K562 (cell line): Measurements from ENCODE around the gene APOM. TPM values are rescaled to one million over a fixed set of nuclear protein-coding genes. Genes with fewer than 3 reads are reported as not detected.

Experiments used
- ASH1L ChIP-seq: fragments of 450-650 bp; IDR thresholded peaks from 2 replicates; pipeline ENCODE4 v1.6.1; 2018; ENCODE audit warnings: borderline replicate concordance, mild to moderate bottlenecking, low read depth; ENCODE audit not compliant: partially characterized antibody
- EHMT2 ChIP-seq: fragments of 450-650 bp; IDR thresholded peaks from 2 replicates; pipeline ENCODE4 v1.6.1; 2018; ENCODE audit warnings: antibody characterized with exemption
- FUS ChIP-seq: fragments of 200-400 bp; formaldehyde crosslinking; optimal IDR thresholded peaks from 2 replicates; pipeline ENCODE3; 2017; ENCODE audit warnings: low read depth, low read length
- HEY1 ChIP-seq: fragments of 250-450 bp; sonication (Bioruptor Pico); IDR thresholded peaks from 2 replicates; pipeline ENCODE4 v1.5.0; 2020; ENCODE audit warnings: mild to moderate bottlenecking, moderate library complexity, borderline replicate concordance
- RBM17 ChIP-seq: fragments of 200-400 bp; formaldehyde crosslinking; IDR thresholded peaks from 2 replicates; pipeline ENCODE4 v1.6.1; 2017; ENCODE audit warnings: low read depth, mild to moderate bottlenecking, low read length, borderline replicate concordance
- RCOR1 ChIP-seq, 2 experiments: IDR thresholded peaks; 2 replicates each; pipeline ENCODE4 v1.6.1; 2012; ENCODE audit warnings: low read depth in 2 of 2, low read length in 2 of 2, borderline replicate concordance in 1 of 2, improper control_type of control experiment in 1 of 2
- polyA plus RNA-seq, 8 experiments: library from polyadenylated mRNA; depleted of rRNA in 4 of 8; stranded (reverse) in 5 of 8; unstranded in 3 of 8; fragments of >200 nt; fragmentation: Nextera tagmentation in 2 of 8; fragmentation: Illumina TruSeq in 1 of 8; extraction: Ambion mirVana in 2 of 8; extraction: Trizol in 1 of 8; gene quantifications; 2 replicates each; pipeline versions ENCODE4 v1.2.1 to v1.2.3, GENCODE V29; 2011 to 2014; ENCODE audit warnings: inconsistent platforms in 1 of 8, missing spikeins in 1 of 8
- total RNA-seq, 7 experiments: library from RNA; depleted of rRNA in 6 of 7; stranded (reverse); fragments of >200 nt in 6 of 7; fragmentation: Illumina TruSeq in 2 of 7; extraction: Trizol in 2 of 7; gene quantifications; 2 replicates each; pipeline versions ENCODE4 v1.2.1 to v1.2.3, GENCODE V29; 2011 to 2021; ENCODE audit warnings: low replicate concordance in 1 of 7
- TF ChIP-seq, protein P1 (sequence below), 2 experiments: IDR thresholded peaks; 2 replicates each; pipeline ENCODE4 v1.6.1; 2011; ENCODE audit warnings: borderline replicate concordance in 1 of 2, control low read depth in 1 of 2, low read depth in 1 of 2, low read length in 1 of 2, mild to moderate bottlenecking in 1 of 2, mixed read lengths in 1 of 2, moderate library complexity in 1 of 2; ENCODE audit not compliant: insufficient read depth in 1 of 2, insufficient read length in 1 of 2, poor library complexity in 1 of 2, severe bottlenecking in 1 of 2; ENCODE audit errors: extremely low read depth in 1 of 2
- TF ChIP-seq, protein P2 (sequence below), 2 experiments: IDR thresholded peaks in 1 of 2; conservative IDR thresholded peaks in 1 of 2; 2 replicates each; pipeline ENCODE4 v1.6.1; 2016; ENCODE audit warnings: low read depth in 2 of 2, mild to moderate bottlenecking in 1 of 2, missing compliant biosample characterization in 1 of 2, missing genetic modification characterization in 1 of 2, moderate library complexity in 1 of 2
- TF ChIP-seq, protein P3 (sequence below): sonication (generic); formaldehyde crosslinking; IDR thresholded peaks from 2 replicates; pipeline ENCODE4 v1.8.0; 2023; ENCODE audit warnings: missing genetic modification reagents, mild to moderate bottlenecking, borderline replicate concordance
- TF ChIP-seq, protein P4 (sequence below), 3 experiments: IDR thresholded peaks in 2 of 3; conservative IDR thresholded peaks in 1 of 3; 2 replicates each; pipeline ENCODE4 v1.5.1; 2011 to 2012; ENCODE audit warnings: low read length in 3 of 3, mild to moderate bottlenecking in 3 of 3, control low read depth in 2 of 3, improper control_type of control experiment in 1 of 3, inconsistent platforms in 1 of 3, low read depth in 1 of 3, mixed read lengths in 1 of 3, moderate library complexity in 1 of 3; ENCODE audit not compliant: insufficient read depth in 2 of 3

APOM gene
- total and polyA plus RNA-seq, 9 of the 15 experiments (the other 6 are each of a cell fraction or from before 2014, with no cell fraction given): 5.7 to 24.3 (median 10.4) TPM

DNA sequence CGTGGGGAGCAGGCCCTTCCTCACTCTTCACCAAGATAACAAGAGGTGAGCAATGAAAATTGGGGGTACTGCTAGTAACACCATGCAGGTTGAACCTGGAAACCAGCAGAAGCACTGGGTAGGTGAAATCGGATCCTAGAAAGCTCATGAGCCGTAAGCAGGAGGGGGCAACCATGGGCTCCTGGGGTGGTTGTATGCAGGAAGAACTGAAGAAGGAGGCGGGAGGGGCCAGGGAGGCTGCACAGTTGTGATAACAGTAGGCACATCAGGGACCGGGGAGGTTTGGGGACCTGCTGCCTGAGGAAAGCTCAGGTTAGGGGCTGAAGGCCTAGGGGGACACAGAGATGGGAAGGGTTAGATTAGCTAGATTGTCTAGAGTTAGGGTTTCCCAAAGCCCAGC, 30.8 kb downstream of the APOM start (continued):
- TF ChIP-seq, protein P1, sequence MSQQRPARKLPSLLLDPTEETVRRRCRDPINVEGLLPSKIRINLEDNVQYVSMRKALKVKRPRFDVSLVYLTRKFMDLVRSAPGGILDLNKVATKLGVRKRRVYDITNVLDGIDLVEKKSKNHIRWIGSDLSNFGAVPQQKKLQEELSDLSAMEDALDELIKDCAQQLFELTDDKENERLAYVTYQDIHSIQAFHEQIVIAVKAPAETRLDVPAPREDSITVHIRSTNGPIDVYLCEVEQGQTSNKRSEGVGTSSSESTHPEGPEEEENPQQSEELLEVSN (IDR thresholded peaks at IDR 0.05; ENCODE audit: borderline replicate concordance in 1 of 2, extremely low read depth in 1 of 2, insufficient read depth in 1 of 2, insufficient read length in 1 of 2, low read depth in 1 of 2, low read length in 1 of 2, poor library complexity in 1 of 2, severe bottlenecking in 1 of 2): peak in 1 of 2 experiments; percentile 10
- peak in 1 of 2 experiments; percentile 64; a peak in 2 of 4 replicates for TF ChIP-seq RCOR1 (IDR thresholded peaks at IDR 0.05; ENCODE audit: borderline replicate concordance in 1 of 2, low read depth in 2 of 2, low read length in 2 of 2)
- no peak for TF ChIP-seq ASH1L
- no peak for TF ChIP-seq HEY1 (CRISPR knock-in tag)
- no peak for TF ChIP-seq RBM17
- no peak for TF ChIP-seq FUS
- TF ChIP-seq EHMT2: 0 out of 2 replicates have a peak, but pooled peaks have one; percentile 46
- TF ChIP-seq, protein P2, sequence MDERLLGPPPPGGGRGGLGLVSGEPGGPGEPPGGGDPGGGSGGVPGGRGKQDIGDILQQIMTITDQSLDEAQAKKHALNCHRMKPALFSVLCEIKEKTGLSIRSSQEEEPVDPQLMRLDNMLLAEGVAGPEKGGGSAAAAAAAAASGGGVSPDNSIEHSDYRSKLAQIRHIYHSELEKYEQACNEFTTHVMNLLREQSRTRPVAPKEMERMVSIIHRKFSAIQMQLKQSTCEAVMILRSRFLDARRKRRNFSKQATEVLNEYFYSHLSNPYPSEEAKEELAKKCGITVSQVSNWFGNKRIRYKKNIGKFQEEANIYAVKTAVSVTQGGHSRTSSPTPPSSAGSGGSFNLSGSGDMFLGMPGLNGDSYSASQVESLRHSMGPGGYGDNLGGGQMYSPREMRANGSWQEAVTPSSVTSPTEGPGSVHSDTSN (CRISPR knock-in tag; IDR thresholded peaks at IDR 0.05; ENCODE audit: low read depth): no peak
- TF ChIP-seq, protein P2 (tag; conservative IDR thresholded peaks at IDR 0.05; ENCODE audit: low read depth): no peak
- TF ChIP-seq, protein P3, sequence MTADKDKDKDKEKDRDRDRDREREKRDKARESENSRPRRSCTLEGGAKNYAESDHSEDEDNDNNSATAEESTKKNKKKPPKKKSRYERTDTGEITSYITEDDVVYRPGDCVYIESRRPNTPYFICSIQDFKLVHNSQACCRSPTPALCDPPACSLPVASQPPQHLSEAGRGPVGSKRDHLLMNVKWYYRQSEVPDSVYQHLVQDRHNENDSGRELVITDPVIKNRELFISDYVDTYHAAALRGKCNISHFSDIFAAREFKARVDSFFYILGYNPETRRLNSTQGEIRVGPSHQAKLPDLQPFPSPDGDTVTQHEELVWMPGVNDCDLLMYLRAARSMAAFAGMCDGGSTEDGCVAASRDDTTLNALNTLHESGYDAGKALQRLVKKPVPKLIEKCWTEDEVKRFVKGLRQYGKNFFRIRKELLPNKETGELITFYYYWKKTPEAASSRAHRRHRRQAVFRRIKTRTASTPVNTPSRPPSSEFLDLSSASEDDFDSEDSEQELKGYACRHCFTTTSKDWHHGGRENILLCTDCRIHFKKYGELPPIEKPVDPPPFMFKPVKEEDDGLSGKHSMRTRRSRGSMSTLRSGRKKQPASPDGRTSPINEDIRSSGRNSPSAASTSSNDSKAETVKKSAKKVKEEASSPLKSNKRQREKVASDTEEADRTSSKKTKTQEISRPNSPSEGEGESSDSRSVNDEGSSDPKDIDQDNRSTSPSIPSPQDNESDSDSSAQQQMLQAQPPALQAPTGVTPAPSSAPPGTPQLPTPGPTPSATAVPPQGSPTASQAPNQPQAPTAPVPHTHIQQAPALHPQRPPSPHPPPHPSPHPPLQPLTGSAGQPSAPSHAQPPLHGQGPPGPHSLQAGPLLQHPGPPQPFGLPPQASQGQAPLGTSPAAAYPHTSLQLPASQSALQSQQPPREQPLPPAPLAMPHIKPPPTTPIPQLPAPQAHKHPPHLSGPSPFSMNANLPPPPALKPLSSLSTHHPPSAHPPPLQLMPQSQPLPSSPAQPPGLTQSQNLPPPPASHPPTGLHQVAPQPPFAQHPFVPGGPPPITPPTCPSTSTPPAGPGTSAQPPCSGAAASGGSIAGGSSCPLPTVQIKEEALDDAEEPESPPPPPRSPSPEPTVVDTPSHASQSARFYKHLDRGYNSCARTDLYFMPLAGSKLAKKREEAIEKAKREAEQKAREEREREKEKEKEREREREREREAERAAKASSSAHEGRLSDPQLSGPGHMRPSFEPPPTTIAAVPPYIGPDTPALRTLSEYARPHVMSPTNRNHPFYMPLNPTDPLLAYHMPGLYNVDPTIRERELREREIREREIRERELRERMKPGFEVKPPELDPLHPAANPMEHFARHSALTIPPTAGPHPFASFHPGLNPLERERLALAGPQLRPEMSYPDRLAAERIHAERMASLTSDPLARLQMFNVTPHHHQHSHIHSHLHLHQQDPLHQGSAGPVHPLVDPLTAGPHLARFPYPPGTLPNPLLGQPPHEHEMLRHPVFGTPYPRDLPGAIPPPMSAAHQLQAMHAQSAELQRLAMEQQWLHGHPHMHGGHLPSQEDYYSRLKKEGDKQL (CRISPR knock-in tag): no peak
- TF ChIP-seq, protein P4, sequence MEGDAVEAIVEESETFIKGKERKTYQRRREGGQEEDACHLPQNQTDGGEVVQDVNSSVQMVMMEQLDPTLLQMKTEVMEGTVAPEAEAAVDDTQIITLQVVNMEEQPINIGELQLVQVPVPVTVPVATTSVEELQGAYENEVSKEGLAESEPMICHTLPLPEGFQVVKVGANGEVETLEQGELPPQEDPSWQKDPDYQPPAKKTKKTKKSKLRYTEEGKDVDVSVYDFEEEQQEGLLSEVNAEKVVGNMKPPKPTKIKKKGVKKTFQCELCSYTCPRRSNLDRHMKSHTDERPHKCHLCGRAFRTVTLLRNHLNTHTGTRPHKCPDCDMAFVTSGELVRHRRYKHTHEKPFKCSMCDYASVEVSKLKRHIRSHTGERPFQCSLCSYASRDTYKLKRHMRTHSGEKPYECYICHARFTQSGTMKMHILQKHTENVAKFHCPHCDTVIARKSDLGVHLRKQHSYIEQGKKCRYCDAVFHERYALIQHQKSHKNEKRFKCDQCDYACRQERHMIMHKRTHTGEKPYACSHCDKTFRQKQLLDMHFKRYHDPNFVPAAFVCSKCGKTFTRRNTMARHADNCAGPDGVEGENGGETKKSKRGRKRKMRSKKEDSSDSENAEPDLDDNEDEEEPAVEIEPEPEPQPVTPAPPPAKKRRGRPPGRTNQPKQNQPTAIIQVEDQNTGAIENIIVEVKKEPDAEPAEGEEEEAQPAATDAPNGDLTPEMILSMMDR (IDR thresholded peaks at IDR 0.05 in 2 of 3, conservative IDR thresholded peaks at IDR 0.05 in 1 of 3; ENCODE audit: insufficient read depth in 2 of 3, low read depth in 1 of 3, low read length in 3 of 3): 0 out of 6 replicates have a peak, but pooled peaks of 1 of the 3 experiments have one; percentile 10
